22Rv1 (cell line): Measurements from ENCODE around the gene ENTPD7.

Experiments
- H3K27ac ChIP-seq: fragments of 450-650 bp; 2 replicates; pipeline ENCODE4 v1.5.1; 2017
- CTCF ChIP-seq: fragments of 450-650 bp; IDR thresholded peaks from 2 replicates; pipeline ENCODE4 v1.5.1; 2017; ENCODE audit warnings: mild to moderate bottlenecking
- ZFX ChIP-seq: fragments of 450-650 bp; IDR thresholded peaks from 2 replicates; pipeline ENCODE4 v1.6.1; 2017; ENCODE audit warnings: antibody characterized with exemption, borderline replicate concordance

The ENTPD7 gene

GRCh38 chr10:99674762-99675161 is 15.5 kb downstream of the ENTPD7 start:
- H3K27ac ChIP-seq, result no peak overlapping the region
- no peak for TF ChIP-seq ZFX
- TF ChIP-seq CTCF, result no peak

GRCh38 chr10:99676426-99676825 is 17.1 kb downstream of the ENTPD7 start:
- TF ChIP-seq CTCF (no peak), ZFX (no peak)
- H3K27ac ChIP-seq, result no peak overlapping the region

GRCh38 chr10:99676895-99677294 is 17.6 kb downstream of the ENTPD7 start:
- no peak overlapping the region for H3K27ac ChIP-seq
- no peak for TF ChIP-seq CTCF
- TF ChIP-seq ZFX, result no peak

DNA sequence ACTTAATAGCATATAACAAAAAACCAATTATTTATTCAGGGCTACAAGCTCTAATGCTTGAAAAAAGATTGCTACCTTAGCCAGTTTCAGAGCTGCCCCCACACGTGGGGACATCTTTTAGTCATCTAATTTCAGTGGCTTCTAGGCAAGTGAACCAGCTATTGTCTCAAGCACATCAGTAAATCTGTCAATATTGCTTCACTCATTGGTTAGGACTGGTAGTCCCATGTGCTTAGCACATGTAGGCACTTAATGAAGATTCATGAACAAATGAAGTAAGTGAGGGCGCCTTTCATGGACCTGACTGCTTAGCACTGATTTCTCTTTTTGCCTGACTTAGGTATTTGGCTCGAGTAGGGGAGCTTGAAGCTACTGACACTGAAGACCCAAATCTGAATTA is 19.6 kb downstream of the ENTPD7 start:
- TF ChIP-seq ZFX, result no peak
- H3K27ac ChIP-seq, result no peak overlapping the region

DNA sequence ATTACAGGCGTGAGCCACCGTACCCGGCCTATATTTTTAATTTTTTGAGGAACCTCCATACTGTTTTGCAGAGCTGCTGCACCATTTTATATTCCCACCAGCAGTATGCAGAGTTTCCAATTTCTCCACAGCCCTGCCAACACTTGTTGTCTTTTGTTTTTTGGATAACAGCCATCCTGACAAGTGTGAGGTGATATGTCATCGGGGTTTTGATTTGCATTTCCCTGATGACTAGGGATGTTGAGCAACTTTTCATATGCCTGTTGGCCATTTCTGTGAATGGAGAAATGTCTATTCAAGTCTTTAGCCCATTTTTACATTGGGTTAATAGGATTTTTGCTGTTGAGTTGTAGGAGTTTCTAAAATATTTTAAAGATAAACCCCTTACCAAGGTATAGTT is 22.2 kb downstream of the ENTPD7 start:
- H3K27ac ChIP-seq, result no peak overlapping the region

GRCh38 chr10:99682032-99682431 is 22.7 kb downstream of the ENTPD7 start:
- no peak overlapping the region for H3K27ac ChIP-seq

More for the DNA sequence above, 22.2 kb downstream of the ENTPD7 start:
- TF ChIP-seq CTCF, result no peak
- no peak for TF ChIP-seq ZFX

DNA sequence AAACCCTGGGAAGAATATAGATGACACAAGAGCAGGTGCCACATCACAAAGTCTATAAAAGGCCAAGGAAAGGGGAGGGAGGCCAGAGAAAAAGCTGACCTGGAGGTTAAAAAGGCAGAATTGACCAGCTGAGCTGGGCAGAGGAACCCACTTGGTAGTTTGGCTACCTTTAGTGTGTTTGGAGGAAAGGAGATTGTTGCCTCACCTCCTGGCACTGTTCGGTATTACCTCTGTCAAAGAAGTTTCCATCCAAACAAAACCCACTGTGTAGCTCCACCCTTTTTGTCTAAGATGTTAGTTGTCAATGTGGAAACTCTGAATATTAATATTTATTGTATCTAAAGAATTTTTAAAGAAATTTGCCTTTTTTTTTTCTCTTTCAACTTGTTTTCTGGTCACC is 23.4 kb downstream of the ENTPD7 start:
- TF ChIP-seq CTCF (peak; percentile 17; the same call in 1 of the 2 replicates), ZFX (no peak)
- no peak overlapping the region for H3K27ac ChIP-seq

More at GRCh38 chr10:99682032-99682431, 22.7 kb downstream of the ENTPD7 start:
- TF ChIP-seq ZFX (no peak), CTCF (no peak)

DNA sequence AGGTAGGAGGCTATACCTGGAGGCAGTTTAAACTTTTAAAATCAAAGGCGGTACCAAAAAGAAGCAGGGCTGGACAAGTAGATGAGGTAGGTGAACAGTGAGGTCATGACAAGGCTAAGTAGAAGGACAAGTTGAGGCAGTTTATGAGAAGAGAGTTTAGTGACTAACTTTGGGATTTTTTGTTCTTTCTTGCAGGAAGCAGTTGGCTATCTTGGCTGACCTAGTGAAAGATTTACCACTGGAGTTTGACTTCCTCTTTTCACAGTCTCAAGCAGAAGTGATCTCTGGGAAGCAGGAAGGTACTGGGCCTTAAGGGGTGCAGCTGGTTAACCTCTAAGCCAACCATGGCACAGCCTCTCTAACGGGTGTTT is 26.3 kb downstream of the ENTPD7 start:
- H3K27ac ChIP-seq, result no peak overlapping the region

More for the DNA sequence above, 26.3 kb downstream of the ENTPD7 start:
- TF ChIP-seq CTCF (no peak), ZFX (no peak)
